Stimulated activated CD4-positive, alpha-beta T cell treated with anti-CD3 and anti-CD28 coated beads, TNF-alpha, amount 100 ng/mL, for 1 hour (primary cell): ENCODE measurements around the gene MS4A18.
A peak's percentile ranks its signal among the peaks of the same experiment; 100 is the strongest.

Experiments
- DNase-seq, 3 donors: peaks; one replicate each; pipeline ENCODE4 v3.0.0-alpha.2; 2020; ENCODE audit warnings: low read depth in 3 of 3, low spot score in 1 of 3

Gene MS4A18

DNA sequence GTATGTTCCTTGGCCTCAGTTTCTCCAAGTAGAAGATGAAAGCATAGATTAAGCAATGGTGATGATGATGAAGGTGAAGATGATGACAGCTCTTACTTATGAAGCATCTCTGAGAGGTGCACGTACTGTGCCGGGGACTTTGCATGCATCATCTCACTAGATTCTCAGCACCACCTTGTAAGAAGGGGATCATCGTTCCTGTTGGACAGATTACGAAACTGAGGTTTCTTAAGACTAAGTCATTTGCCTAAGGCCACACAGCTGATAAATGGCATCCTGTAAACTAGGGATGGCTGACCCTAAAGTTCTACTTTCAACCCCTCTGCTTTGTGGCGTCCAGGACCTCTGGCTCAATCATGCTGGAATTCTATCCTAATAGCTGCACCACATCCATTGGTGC lies 40.8 kb downstream of the MS4A18 start:
- DNase-seq, result no peak

DNA sequence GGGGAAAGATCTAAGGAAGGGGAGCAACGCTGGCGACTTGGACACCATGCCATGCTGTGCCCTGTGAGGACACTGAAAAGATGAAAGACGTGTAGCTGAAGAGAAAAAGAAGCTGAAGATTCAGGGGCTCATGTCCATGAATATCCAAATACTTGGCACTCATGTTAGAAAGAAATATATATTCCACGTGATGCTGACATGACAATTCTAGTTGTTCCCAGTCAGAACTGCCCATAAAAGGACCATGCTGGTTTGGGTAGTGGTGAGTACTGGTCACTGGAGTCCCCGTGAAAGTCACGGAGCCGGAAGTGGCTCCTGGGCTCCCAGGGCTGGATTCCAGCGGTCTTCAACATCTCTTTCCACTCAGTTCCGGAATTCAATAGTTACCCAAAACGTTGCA lies 42.0 kb downstream of the MS4A18 start:
- DNase-seq, result no peak

DNA sequence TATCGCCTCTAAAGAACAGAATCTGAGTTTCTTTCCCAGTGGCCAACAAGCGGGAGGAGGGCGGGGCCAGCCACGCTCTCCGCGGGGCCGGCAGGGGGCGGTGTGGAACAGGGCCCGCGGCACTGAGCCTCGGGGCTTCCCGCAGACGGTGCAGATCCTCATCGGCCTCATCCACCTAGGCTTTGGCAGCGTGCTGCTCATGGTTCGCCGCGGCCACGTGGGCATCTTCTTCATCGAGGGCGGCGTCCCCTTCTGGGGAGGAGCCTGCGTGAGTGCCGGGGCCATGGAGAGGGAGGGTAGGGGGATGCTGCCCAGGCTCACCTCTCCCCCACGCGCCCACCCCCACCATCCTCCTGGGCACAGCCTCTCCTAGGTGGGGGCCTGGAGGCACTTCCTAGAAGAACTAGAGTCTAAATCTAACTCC lies 42.9 kb downstream of the MS4A18 start:
- DNase-seq, result no peak

DNA sequence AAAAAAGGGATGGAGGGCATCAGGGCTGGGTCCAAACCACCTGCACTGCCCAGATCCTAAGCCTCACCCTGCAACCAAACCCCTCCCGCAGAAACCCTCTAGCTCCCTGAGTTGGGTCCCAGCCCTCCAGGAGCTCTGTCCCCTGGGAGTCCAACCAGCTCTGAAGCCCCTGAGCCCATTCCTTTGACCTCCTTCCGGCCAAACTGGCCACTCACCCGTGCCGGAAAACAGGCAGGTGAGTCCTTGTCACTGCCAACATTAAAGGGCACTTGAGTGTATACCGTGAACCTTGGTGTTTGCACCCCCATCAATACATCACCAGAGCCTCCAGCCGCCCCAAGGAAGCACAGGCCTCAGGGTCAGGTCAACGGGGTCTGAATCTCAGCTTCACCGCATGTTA lies 43.7 kb downstream of the MS4A18 start:
- DNase-seq, result no peak

DNA sequence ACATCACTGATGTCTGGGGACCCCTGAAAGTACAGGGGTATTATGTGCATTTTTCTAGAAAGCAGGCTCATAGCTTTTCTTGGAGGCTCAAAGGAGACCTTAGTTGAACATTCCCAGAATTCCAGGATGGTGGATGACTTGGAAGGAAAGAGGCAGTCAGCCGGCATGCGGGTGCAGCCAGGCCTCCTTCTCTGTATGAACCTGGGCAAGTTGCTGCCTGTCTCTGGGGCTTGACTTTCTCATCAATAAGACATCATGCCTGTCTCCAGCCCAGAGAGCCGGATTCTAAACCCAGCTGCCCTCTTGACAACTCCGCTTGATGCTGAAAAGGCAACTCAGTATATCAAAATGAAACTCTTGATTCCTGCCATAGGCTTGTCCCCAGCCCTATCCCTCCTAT lies 44.8 kb downstream of the MS4A18 start:
- no peak for DNase-seq

DNA sequence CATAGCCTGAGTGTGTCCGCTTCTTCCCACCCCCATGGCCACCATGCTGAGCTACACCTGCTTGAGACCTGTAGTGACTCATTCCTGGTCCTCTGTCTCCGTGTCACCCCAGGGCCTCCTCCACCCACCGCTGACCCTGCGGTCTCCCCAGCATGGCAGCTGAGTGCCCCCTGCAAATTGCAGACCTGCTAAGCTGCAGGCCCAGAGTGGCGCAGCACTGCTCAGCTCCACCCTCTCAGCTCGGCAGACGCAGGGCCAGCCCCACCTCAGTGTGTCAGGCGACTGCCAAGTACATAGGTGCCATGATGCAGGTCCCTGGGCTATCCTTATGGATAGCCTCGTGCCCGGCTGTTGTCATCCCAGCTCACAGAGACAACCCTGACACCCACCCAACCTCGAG lies 45.3 kb downstream of the MS4A18 start:
- DNase-seq, result no peak

DNA sequence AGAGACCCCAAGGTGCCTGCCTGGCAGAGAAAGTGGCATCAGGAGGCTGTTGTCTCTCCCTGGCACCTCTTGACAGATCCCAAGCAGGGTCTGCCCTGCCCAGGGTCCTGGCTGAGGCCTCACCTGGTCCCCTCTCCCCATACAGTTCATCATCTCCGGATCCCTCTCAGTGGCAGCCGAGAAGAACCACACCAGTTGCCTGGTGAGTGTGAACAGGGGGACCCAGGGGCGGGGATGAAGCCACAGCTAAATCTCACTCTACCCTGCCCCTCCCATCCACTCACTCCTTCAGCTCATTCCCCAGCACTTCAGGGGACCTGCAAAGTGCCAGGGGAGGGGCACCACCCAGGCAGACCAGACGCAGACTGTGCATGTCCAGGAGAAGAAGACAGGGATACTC lies 46.6 kb downstream of the MS4A18 start:
- no peak for DNase-seq

DNA sequence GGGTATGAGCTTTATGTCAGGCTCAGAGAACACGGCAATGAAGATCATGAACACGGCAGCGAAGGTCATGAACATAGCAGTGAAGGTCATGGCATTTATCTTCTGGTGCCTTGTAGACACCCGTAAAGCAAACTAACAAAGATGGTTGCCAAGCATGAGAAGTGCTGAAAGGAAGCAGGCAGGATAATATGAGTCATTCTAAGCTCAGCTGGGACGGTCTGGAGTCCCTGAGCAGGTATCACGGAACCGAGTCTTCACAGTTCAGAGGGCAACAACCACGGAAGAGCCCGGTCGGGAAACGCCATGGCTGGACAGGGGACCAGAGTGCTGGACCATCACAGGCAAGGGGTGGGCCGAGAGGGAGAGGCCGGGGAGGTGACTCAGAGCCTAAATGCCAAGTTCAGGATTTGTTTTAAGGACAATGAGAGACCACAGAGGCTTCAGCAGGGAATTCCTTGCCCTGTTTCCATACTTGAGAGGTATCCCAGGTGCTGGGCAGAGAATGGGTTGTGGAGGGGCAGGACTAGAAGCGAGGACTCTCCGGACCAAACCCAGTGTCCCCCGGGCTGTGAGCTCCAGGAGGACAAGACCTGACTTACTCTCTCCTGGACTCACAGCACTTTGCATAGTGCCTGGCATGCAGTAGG lies 47.5 kb downstream of the MS4A18 start:
- no peak for DNase-seq

DNA sequence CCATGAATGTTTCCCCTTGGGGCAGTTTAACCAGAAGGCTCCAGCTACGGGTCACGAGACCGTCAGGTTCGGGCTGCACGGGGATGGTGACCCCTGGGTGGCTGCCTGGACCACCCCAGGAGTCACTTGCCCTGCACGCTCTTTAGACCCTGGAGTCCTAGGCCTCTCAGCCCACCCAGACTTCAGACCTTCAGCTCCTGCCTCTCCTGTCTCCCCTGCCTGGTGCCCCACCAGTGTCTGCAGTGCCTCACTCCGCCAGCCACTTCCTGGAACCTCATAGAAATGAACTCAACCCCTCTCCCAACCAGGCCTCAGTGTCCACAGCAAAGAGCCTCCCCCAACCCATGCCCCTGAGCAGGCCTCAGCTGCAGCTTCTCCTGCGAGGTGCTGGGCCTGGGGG lies 48.1 kb downstream of the MS4A18 start:
- no peak for DNase-seq

DNA sequence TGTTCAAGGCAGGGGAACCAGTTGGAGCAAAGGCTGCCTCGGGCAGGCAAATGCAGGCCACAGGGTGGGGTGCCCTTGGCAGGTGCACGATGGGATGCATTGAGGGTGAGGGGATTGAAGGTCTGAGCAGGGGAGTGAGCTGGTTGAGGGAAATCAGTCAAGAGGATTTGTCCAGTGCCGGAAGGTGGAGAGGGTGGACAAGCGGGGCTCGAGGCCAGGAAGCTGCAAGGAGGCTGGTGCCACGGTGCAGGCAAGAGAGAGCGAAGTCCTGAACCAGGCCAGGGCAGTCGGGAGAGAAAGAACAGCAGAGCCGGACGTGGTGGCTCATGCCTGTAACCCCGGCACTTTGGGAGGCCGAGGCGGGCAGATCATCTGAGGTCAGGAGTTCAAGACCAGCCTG lies 50.2 kb downstream of the MS4A18 start:
- DNase-seq, result no peak

DNA sequence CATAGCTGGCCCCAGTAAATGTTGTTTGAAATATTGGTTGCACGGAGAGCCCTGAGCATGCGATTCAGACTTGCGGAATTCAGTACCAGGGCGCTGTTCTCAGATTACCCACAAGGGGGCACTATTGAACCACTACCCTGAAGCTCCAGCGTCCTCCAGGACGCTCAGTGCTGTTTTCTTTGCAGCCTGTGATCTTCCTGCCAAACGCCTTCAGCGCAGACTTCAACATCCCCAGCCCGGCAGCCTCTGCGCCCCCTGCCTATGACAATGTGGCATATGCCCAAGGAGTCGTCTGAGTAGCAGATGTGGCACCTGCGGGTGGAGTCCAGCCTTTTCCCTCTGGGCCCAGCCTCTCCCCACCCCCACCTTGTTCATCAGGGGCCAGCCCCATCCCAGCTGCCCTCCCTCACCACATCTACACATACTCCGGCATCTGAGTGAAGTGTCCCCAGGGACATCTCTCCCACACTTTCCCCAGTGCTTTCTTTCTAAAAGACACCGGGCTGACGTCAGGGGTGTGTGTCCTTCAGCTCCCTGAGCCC lies 51.0 kb downstream of the MS4A18 start:
- peak; percentile 41 to 72 (median 61) for DNase-seq

DNA sequence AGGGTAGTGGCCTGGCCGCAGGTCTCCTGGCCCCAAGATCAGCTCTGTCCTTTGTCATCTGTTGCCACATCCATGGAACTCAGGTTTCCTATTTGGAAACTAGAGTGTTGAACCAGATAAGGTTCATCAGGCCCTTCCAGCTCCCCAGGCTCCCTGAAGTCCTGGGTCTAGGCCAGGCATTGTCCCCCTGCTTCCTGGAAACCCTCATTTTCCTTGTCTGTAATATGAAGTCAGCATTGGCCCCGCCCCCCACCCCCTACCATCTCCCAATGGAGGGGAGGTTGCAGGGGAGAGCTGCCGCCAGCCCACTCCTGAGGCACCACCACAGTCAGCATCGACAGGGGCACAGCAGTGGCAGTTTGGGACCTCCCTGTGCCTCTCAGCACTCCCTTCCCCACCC lies 51.6 kb downstream of the MS4A18 start:
- no peak for DNase-seq

DNA sequence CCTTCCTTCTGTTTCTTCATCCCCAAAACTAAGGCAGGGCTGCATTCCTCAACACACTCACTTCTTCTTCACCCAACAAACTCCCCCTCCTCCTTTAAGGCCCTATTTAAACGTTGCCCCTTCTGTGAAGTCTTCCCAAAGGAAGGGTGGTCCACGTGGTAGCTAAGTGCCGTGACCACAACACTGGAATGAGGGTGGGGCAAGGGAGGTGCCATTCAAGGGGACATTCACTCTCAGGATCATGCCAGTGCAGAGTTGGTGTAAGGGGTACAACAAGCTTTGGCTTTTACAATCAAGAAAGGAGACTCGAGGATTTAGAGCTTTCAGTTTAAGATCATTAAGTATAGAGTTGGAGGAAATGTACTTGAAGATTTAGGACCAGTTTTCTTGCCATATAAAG lies 52.6 kb downstream of the MS4A18 start:
- no peak for DNase-seq

DNA sequence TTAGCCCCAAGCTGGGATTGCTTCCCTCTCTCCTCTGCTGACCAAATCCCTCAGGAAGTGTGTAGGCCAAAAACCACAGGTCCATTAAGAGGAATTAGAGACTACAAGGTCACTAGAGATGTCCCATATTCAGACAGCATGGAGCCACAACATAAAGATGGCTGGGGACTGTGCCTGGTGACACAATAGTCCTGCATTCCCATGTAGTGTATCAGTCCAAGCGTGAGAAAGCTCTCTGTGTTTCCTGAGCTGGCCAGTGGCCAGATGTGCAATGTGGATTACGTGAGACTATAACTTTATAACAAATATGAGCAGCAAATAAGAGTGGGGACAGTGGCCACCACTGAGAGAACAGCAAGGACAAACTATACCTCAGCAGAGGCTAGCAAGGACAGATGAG lies 53.1 kb downstream of the MS4A18 start:
- DNase-seq, result no peak

DNA sequence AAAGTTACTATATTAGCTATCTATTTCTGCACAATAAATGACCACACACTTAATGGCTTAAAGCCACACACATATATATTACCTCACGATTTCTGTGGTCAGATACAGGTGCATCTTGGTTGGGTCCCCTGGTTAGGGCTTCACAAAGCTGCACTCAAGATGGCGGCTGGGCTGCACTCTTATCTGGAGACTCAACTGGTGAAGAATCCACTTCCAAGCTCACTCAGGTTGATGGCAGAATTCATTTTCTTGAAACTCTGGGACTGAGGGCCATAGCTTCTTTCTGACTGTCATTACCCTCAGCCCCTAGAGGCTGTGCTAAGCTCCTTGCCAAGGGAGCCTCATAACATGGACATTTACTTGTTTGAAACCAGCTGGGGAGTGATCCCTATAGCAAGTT lies 55.5 kb downstream of the MS4A18 start:
- no peak for DNase-seq

DNA sequence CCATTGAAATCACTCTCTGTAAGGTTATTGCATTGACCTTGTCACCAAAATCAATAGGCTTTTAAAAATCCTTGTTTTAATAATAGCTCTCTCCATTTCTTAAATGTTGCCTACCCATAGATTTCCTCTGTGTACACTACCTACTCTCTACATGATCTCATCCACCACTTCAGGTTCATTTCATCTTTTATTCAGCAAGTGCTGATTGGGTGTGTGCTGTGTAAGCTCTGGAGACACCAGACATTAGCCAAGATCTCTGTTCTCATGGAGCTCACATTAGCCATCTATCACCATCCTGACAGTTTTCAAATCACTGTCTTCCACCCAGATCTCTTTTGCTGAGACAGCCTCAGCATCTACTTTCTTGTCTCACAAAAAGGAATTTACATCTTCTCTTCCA lies 56.3 kb downstream of the MS4A18 start:
- no peak for DNase-seq

DNA sequence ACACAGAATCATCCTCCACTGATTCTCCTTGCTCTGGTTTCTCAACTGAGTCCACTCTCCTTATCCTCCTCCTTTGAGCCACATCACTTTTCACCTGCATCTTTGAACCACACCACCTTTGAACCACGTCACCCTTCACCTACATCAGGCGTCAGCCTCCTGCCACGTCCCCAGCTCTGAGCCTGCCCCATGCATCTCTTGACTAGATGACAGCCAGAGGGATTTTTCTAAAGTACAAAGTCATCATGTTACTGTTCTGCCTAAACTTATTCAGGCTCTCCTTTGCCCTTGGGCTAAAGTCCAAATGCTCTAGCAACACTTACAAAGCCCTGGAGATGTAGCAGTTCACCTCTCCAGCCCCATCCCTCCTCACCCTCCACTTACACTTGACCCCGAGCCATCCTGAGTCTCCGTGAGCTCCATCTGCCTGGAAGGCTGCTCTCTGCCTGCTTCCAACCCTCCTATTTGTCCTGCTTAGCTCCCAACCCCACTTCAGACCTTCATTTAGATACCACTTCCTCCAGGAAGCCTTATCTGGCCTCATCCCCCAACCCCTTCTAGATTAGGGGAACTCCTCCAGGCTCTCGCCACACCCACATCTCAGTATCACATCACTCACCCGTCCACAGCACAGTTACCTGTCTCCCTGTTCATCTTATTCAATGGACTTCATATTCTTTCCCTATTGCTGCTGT lies 56.9 kb downstream of the MS4A18 start:
- no peak for DNase-seq

DNA sequence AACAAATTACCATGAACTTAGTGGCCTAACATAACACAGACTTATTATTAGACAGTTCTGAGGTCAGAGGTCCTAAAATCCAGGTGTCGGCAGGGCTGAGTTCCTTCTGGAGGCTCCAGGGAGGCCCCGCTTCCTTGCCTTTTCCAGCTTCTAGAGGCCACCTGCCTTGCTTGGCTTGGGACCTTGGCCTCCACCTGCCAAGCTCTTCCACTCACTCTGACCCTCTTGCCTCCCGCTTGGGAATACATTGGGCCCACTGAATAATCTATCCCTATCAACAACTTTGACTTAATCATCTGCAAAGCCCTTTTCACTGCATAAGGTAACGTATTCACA lies 57.4 kb downstream of the MS4A18 start:
- DNase-seq, result no peak

DNA sequence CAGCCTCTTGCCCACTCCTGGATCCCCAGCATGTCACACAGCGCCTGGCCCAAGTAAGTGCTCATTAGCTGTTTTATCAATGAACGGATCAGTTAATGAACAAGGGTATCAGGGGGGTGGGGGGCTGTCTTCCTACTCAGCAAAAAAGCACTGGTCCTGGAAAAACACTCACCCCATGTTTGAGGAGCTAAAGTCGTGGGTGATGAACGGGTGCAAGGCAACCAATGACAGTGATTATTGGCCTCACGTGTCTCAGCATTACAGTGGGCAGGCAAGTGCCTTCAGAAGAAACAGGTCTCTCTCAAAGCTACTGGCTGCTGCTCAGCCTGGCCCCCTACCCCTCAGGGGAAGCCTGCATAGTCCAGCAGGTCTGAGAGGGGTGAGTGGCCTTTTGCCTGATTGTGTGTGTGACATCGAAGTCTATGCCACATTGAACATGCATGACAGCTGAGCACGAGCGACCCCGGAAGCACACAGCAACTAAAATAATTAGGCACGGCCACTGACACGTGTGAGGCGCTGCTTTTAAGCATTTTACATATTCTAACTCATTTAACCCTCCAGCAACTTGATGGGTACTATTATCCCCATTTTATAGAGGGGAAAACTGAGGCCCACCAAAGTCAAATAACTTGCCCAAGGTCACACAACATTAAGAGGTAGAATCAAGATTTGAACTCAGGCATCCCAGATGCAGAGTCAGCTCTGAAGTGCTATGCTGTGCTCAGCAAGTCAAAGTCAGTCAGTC lies 58.0 kb downstream of the MS4A18 start:
- DNase-seq, result no peak

DNA sequence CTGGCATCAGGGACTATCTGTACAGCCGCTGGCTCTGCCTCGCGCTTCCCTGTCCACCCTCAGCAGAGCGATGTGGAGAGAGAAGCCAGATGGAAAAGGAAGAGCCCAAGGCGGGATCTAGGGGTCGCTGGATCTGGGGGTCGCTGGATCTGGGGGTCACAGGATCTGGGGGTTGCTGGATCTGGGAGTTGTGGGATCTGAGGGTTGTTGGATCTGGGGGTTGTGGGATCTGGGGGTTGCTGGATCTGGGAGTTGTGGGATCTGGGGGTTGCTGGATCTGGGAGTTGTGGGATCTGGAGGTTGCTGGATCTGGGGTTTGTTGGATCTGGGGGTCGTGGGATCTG lies 58.6 kb downstream of the MS4A18 start:
- DNase-seq, result no peak

DNA sequence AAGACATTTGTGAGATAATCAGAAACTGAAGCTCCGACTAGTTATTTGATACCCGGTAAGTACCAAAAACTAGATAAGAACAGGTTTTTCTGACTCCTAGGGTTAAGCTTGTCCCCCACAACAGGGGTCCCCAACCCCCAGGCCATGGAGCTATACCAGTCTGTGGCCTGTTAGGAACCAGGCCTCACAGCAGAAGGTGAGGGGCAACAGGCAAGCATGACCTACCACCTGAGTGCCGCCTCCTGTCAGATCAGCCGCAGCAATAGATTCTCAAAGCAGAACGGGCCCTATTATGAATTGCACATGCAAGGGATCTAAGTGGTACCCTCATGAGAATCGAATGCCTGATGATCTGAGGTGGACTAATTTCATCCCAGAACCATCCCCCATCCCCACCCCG lies 59.4 kb downstream of the MS4A18 start:
- DNase-seq, result no peak

DNA sequence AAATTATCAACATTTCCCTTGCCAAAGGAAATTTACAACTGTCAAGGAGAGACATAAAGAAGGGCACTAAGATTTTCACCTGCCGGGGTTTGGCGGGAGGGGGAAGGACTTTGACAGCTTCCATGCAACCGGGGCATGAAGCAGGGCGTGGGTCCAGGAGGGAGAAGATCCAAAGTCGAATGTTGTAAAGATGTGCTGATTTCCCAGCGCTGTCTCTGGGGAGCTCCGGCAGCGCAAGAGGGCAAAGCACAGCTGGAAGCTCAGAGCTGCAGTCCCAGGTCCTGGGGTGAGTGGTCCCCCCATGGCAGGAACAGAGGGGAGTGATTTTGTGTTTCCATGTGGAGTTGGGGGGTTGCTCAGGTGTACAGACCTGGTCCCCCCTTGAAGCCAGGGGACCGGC lies 60.6 kb downstream of the MS4A18 start, which contains the start of gene MS4A10:
MS4A10 (plus strand) TSS at position 198 of the 400 bp plus-strand sequence. CDS start 5,003 bp downstream, outside the sequence.
- no peak for DNase-seq
